GM21737 (cell line): ENCODE measurements around the gene RGMA.
"Not testable (repeated sequence)": the region's sequence is repeated elsewhere in the genome, so short reads cannot be mapped to it uniquely, and the experiment has no call there.

Source experiments
- ATAC-seq: cut with Tn5 transposase; IDR thresholded peaks from one replicate; pipeline ENCODE4 v1.9.1; 2021; ENCODE audit warnings: mild to moderate bottlenecking, moderate library complexity; ENCODE audit not compliant: unreplicated experiment

RGMA gene

GRCh38 chr15:93068581-93069199 lies 20.3 kb downstream of the RGMA start:
- no peak for ATAC-seq

- ATAC-seq: no peak
Observed at GRCh38 chr15:93067649-93068085, 21.3 kb downstream of the RGMA start.

- ATAC-seq: no peak
Observed at GRCh38 chr15:93066834-93067648, 22.0 kb downstream of the RGMA start.

GRCh38 chr15:93066224-93066681 lies 22.8 kb downstream of the RGMA start:
- ATAC-seq: no peak

GRCh38 chr15:93065641-93066045 lies 23.4 kb downstream of the RGMA start:
- no peak for ATAC-seq

- no peak for ATAC-seq
Observed at GRCh38 chr15:93063796-93064690, 25.0 kb downstream of the RGMA start.

- ATAC-seq: no peak
Observed at GRCh38 chr15:93063262-93063671, 25.7 kb downstream of the RGMA start.

- not testable (repeated sequence) for ATAC-seq
Observed at GRCh38 chr15:93062628-93063261, 26.3 kb downstream of the RGMA start.

GRCh38 chr15:93060336-93061248 lies 28.4 kb downstream of the RGMA start:
- ATAC-seq: no peak

GRCh38 chr15:93059442-93059841 lies 29.6 kb downstream of the RGMA start:
- ATAC-seq: no peak

GRCh38 chr15:93058904-93059427 lies 30.0 kb downstream of the RGMA start:
- no peak for ATAC-seq

GRCh38 chr15:93058128-93058527 lies 30.9 kb downstream of the RGMA start:
- ATAC-seq: no peak

GRCh38 chr15:93057618-93058017 lies 31.4 kb downstream of the RGMA start:
- ATAC-seq: no peak

GRCh38 chr15:93056836-93057235 lies 32.2 kb downstream of the RGMA start:
- no peak for ATAC-seq

- no peak for ATAC-seq
Observed at GRCh38 chr15:93055211-93055610, 33.8 kb downstream of the RGMA start.

GRCh38 chr15:93052090-93052879 lies 36.7 kb downstream of the RGMA start:
- ATAC-seq: no peak

- ATAC-seq: no peak
Observed at GRCh38 chr15:93051236-93052089, 37.5 kb downstream of the RGMA start.

- ATAC-seq: no peak
Observed at GRCh38 chr15:93050648-93051047, 38.4 kb downstream of the RGMA start.
